Stimulated activated CD8-positive, alpha-beta memory T cell treated with anti-CD3 and anti-CD28 coated beads, Interleukin-7, amount 100 ng/mL, for 24 hours (primary cell): ENCODE results near the gene PJA2.
"Not testable (repeated sequence)": the region's sequence is repeated elsewhere in the genome, so short reads cannot be mapped to it uniquely, and the experiment has no call there.

Experiments used
- DNase-seq: peaks from one replicate; pipeline ENCODE4 v3.0.0-alpha.2; 2020; ENCODE audit warnings: low read depth

Gene PJA2

DNA sequence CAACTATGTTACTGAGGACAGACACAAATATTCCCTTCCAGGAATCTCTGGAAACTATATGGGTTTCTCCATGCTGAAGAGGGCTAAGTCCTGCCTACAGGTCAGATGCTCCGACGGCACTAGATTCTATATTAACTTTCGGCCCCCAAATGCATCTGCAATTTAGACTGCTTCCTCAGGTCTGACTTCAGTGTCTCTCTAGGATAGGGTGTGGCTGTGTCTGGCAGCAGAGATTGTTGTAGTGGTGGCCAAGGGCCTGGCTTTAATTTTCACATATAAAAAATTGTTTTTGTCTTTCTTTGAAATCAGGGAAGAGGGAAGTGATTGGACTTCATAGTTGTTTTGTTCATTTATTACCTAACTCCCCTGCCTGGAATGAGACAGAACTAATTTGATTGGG lies 101.8 kb downstream of the PJA2 start:
- no peak for DNase-seq

GRCh38 chr5:109307456-109307855 lies 102.3 kb downstream of the PJA2 start:
- no peak for DNase-seq

GRCh38 chr5:109305352-109305751 lies 104.4 kb downstream of the PJA2 start:
- no peak for DNase-seq

- DNase-seq: no peak
Observed at GRCh38 chr5:109304309-109304708, 105.5 kb downstream of the PJA2 start.

GRCh38 chr5:109300367-109300766 lies 109.4 kb downstream of the PJA2 start:
- no peak for DNase-seq

- DNase-seq: no peak
Observed at GRCh38 chr5:109299557-109299956, 110.2 kb downstream of the PJA2 start.

DNA sequence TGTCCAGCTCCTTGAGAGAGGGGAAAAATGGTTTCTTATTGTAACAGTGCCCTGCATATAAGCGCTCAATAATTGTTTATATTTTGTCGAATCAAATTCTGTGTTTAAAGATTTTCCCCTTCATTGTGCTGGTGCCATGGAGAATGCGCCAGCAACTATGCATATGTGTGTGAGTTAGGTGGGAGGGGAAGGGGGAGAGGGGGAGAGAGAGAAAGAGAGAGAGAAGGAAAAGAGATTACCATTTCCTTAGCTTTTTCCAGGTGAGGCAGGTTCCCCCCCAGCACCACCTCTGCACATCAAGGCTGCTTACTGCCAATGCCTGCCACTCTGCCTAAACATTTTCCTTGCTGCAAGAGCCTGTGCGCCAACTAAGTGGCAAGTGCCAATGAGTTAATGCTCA lies 111.0 kb downstream of the PJA2 start:
- DNase-seq: no peak

DNA sequence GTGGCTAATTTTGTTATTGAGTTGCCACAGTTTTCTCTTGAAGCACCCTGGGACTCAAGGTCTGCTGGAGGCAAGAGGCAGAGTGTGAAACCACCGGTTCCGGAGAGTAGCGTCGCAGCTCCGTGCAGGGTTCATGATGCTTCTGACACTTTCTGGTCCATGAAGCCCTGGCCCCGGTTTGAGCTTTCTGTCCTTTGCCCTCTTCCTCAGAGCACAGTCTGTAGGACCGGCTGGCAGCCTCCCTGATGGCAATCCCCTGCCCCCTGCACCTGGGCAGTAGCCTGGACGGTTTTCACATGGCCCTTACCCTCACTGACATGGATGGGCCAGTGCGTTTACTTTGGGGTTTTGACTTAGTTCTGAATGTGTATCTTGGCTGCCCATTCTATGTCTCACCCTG lies 111.9 kb downstream of the PJA2 start:
- no peak for DNase-seq

DNA sequence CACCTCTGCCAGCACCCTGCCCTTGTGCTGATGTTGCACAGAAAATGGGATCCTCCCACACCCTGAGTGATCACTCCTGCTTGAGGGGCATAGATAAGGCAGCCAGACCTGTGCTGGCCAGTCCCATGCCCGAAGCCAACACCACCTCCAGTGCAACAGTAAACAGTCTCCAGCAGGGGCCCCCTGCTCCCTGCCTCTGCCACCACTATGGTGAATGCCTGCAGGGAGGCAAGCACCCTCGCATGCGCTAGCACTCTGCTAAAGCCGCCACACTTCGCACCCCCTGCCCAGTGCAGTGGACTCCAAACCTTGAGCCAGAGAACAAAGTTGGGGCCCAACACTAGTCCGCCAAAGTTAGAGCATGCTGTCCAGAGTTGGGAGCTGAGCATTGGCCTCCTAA lies 118.7 kb downstream of the PJA2 start:
- DNase-seq: no peak

GRCh38 chr5:109290231-109290630 lies 119.5 kb downstream of the PJA2 start:
- no peak for DNase-seq

DNA sequence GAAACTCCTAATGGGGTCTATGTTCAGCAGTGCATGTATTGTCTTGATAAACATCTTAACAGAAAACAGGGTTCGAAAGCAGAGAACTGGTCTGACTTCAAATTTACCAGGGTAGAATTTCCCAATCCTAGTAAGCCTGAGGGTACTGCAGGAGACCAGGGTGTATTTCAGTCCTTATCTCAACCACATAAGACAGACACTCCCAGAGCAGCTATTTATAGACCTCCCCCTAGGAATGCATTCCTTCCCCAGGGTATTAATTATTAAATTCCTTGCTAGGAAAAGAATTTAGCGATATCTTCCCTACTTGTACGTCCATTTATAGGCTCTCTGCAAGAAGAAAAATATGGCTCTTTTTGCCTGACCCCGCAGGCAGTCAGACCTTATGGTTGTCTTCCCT lies 123.1 kb downstream of the PJA2 start:
- not testable (repeated sequence) for DNase-seq
